Neural progenitor cell (in vitro differentiated cells): ENCODE data around the gene KMT2C. TPM values are rescaled to one million over a fixed set of nuclear protein-coding genes. Genes with fewer than 3 reads are reported as not detected.
A peak's percentile ranks its signal among the peaks of the same experiment; 100 is the strongest.

Experiments used
- DNase-seq: peaks from one replicate; pipeline ENCODE4 v3.0.0-alpha.2; 2016; ENCODE audit warnings: low spot score
- H2AFZ ChIP-seq: fragments of 200-600 bp; sonication (generic); replicated peaks from 2 replicates; pipeline ENCODE4 v1.6.1; 2016; ENCODE audit warnings: antibody characterized with exemption
- H3F3A ChIP-seq: fragments of 200-600 bp; sonication (generic); 2 replicates; pipeline ENCODE4 v1.6.1; 2016; ENCODE audit warnings: antibody characterized with exemption, low read depth
- H3K27ac ChIP-seq: fragments of 200-600 bp; sonication (generic); 2 replicates; pipeline ENCODE4 v1.5.1; 2016; ENCODE audit warnings: mild to moderate bottlenecking
- H3K27me3 ChIP-seq: fragments of 200-600 bp; sonication (generic); 2 replicates; pipeline ENCODE4 v1.6.1; 2016; ENCODE audit warnings: mild to moderate bottlenecking, moderate library complexity
- H3K36me3 ChIP-seq: fragments of 200-600 bp; sonication (generic); 2 replicates; pipeline ENCODE4 v1.5.1; 2016
- H3K4me1 ChIP-seq: fragments of 200-600 bp; sonication (generic); 2 replicates; pipeline ENCODE4 v1.6.1; 2016; ENCODE audit warnings: mixed run types
- H3K4me2 ChIP-seq: fragments of 200-600 bp; sonication (generic); 2 replicates; pipeline ENCODE4 v1.6.1; 2016
- H3K4me3 ChIP-seq: fragments of 200-600 bp; sonication (generic); 2 replicates; pipeline ENCODE4 v1.5.1; 2016
- H3K79me2 ChIP-seq: fragments of 200-600 bp; sonication (generic); 2 replicates; pipeline ENCODE4 v1.6.1; 2016; ENCODE audit warnings: low read depth
- H3K9ac ChIP-seq: fragments of 200-600 bp; sonication (generic); 2 replicates; pipeline ENCODE4 v1.6.1; 2016
- H3K9me3 ChIP-seq: fragments of 200-600 bp; sonication (generic); 2 replicates; pipeline ENCODE4 v1.5.1; 2016; ENCODE audit warnings: low read depth
- H4K20me1 ChIP-seq: fragments of 200-600 bp; sonication (generic); 2 replicates; pipeline ENCODE4 v1.6.1; 2016; ENCODE audit warnings: low read depth
- H3K27ac Mint-ChIP-seq: 3 replicates; pipeline ENCODE4 v1.8.0; 2021; ENCODE audit warnings: mixed read lengths
- H3K27me3 Mint-ChIP-seq: 2 replicates; pipeline ENCODE4 v1.8.0; 2022; ENCODE audit warnings: low read depth, mild to moderate bottlenecking, inconsistent platforms, moderate library complexity, mixed read lengths; ENCODE audit not compliant: insufficient read depth
- H3K36me3 Mint-ChIP-seq: 3 replicates; pipeline ENCODE4 v1.8.0; 2021; ENCODE audit warnings: mixed read lengths
- H3K4me1 Mint-ChIP-seq: 3 replicates; pipeline ENCODE4 v1.8.0; 2021; ENCODE audit warnings: mixed read lengths
- H3K4me3 Mint-ChIP-seq: 3 replicates; pipeline ENCODE4 v1.8.0; 2021; ENCODE audit warnings: mild to moderate bottlenecking, moderate library complexity, mixed read lengths
- H3K9me3 Mint-ChIP-seq: 3 replicates; pipeline ENCODE4 v1.8.0; 2020; ENCODE audit warnings: mixed read lengths
- CTCF ChIP-seq: fragments of 200-600 bp; sonication (generic); IDR thresholded peaks from 2 replicates; pipeline ENCODE4 v1.5.1; 2017; ENCODE audit warnings: antibody characterized with exemption, mild to moderate bottlenecking
- EZH2 ChIP-seq: fragments of 200-600 bp; sonication (generic); IDR thresholded peaks from 2 replicates; pipeline ENCODE4 v1.6.1; 2017; ENCODE audit warnings: antibody characterized with exemption, mild to moderate bottlenecking, moderate library complexity
- EZH2phosphoT487 ChIP-seq: fragments of 200-600 bp; sonication (generic); IDR thresholded peaks from 2 replicates; pipeline ENCODE4 v1.6.1; 2017; ENCODE audit warnings: antibody characterized with exemption
- total RNA-seq: library from RNA; depleted of rRNA; stranded (reverse); fragments of >200 nt; gene quantifications from 2 replicates; pipeline ENCODE4 v1.2.3, GENCODE V29; 2015; ENCODE audit warnings: low replicate concordance

KMT2C gene
- total RNA-seq, 1 donor from 2014 or later = 26.4 TPM

GRCh38 chr7:152128252-152128651 is 307.6 kb downstream of the KMT2C start:
- no peak overlapping the region for H2AFZ ChIP-seq
- no peak overlapping the region for H3K4me2 ChIP-seq
- no peak overlapping the region for H3K27ac ChIP-seq
- H3K9ac ChIP-seq = no peak overlapping the region
- H3F3A ChIP-seq = no peaks in the 10 kb centered on the region
- H3K9me3 ChIP-seq = no peaks in the 10 kb centered on the region
- Mint-ChIP-seq H3K4me3 (no peak overlapping the region), H3K27ac (no peak overlapping the region), H3K36me3 (peaks cover 55% of the 10 kb centered on the region), H3K4me1 (peaks cover 6% of the 10 kb centered on the region), H3K27me3 (peaks cover 5% of the 10 kb centered on the region), H3K9me3 (peaks cover 17% of the 10 kb centered on the region)
- no peaks in the 10 kb centered on the region for H3K27me3 ChIP-seq
- no peak for DNase-seq
- peaks cover 14% of the 10 kb centered on the region for H3K36me3 ChIP-seq
- TF ChIP-seq EZH2phosphoT487 = no peak
- no peak for TF ChIP-seq EZH2
- TF ChIP-seq CTCF = no peak
- no peaks in the 10 kb centered on the region for H4K20me1 ChIP-seq
- no peaks in the 10 kb centered on the region for H3K4me1 ChIP-seq
- H3K79me2 ChIP-seq = no peaks in the 10 kb centered on the region
- no peak overlapping the region for H3K4me3 ChIP-seq

- H2AFZ ChIP-seq = no peak overlapping the region
- Mint-ChIP-seq H3K27ac (no peak overlapping the region), H3K9me3 (peaks cover 17% of the 10 kb centered on the region), H3K4me3 (no peak overlapping the region), H3K27me3 (peaks cover 5% of the 10 kb centered on the region), H3K4me1 (peaks cover 6% of the 10 kb centered on the region), H3K36me3 (peaks cover 61% of the 10 kb centered on the region)
- H3K4me2 ChIP-seq = no peak overlapping the region
- no peak for DNase-seq
- H3K36me3 ChIP-seq = peaks cover 19% of the 10 kb centered on the region
- TF ChIP-seq EZH2 = no peak
- TF ChIP-seq CTCF = no peak
- TF ChIP-seq EZH2phosphoT487 = no peak
- no peaks in the 10 kb centered on the region for H3F3A ChIP-seq
- H3K4me3 ChIP-seq = no peak overlapping the region
- H3K9me3 ChIP-seq = no peaks in the 10 kb centered on the region
- no peak overlapping the region for H3K9ac ChIP-seq
- no peak overlapping the region for H3K27ac ChIP-seq
- H3K27me3 ChIP-seq = no peaks in the 10 kb centered on the region
- no peaks in the 10 kb centered on the region for H4K20me1 ChIP-seq
- no peaks in the 10 kb centered on the region for H3K4me1 ChIP-seq
- no peaks in the 10 kb centered on the region for H3K79me2 ChIP-seq
These were observed 308.6 kb downstream of the KMT2C start for GRCh38 chr7:152127229-152127628.

GRCh38 chr7:152126741-152127140 is 309.1 kb downstream of the KMT2C start:
- Histone ChIP-seq H3K4me3 (no peak overlapping the region), H2AFZ (no peak overlapping the region), H3K27me3 (no peaks in the 10 kb centered on the region), H3K79me2 (no peaks in the 10 kb centered on the region), H3K27ac (peak overlapping the region; percentile 37), H3K9me3 (no peaks in the 10 kb centered on the region), H3F3A (no peaks in the 10 kb centered on the region), H3K36me3 (peaks cover 19% of the 10 kb centered on the region), H3K9ac (no peak overlapping the region), H3K4me2 (no peak overlapping the region), H3K4me1 (no peaks in the 10 kb centered on the region), H4K20me1 (no peaks in the 10 kb centered on the region)
- H3K36me3 Mint-ChIP-seq = peaks cover 63% of the 10 kb centered on the region
- no peak overlapping the region for H3K27ac Mint-ChIP-seq
- TF ChIP-seq CTCF (no peak), EZH2phosphoT487 (no peak), EZH2 (no peak)
- no peak for DNase-seq
- H3K4me1 Mint-ChIP-seq = peaks cover 6% of the 10 kb centered on the region
- peaks cover 17% of the 10 kb centered on the region for H3K9me3 Mint-ChIP-seq
- peaks cover 5% of the 10 kb centered on the region for H3K27me3 Mint-ChIP-seq
- H3K4me3 Mint-ChIP-seq = peak overlapping the region; percentile 46
